HG02759 (cell line): Measurements from ENCODE around the gene PABPC1L2B.
"Not testable (repeated sequence)": the region's sequence is repeated elsewhere in the genome, so short reads cannot be mapped to it uniquely, and the experiment has no call there.

ENCODE experiments used
- ATAC-seq: cut with Tn5 transposase; IDR thresholded peaks from one replicate; pipeline ENCODE4 v1.9.1; 2021; ENCODE audit warnings: mild to moderate bottlenecking, moderate library complexity; ENCODE audit not compliant: unreplicated experiment

The PABPC1L2B gene

DNA sequence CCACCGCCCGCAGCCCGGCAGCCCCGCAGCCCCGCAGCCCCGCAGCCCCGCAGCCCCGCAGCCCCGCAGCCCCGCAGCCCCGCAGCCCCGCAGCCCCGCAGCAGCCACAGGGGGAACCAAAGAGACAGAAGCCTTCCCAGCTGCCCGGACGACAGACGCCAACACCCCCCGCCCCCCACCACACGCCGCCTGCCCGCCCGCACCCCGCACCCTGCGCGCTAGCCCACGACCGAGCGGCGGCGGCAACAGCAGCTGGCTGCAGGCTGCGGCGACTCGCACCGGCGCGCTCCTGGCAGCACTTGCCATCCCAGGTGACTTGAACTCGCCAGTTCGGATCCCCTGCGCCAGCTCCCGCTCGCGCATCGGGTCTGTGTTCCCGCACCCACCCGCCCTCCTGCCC, at the start of gene PABPC1L2B:
Gene PABPC1L2B (plus strand): TSS at position 207 of the 400 bp plus-strand sequence. CDS start 704 bp downstream, outside the sequence.
- not testable (repeated sequence) for ATAC-seq

GRCh38 chrX:72959971-72960370, 42.8 kb upstream of the PABPC1L2B start:
- ATAC-seq = not testable (repeated sequence)

DNA sequence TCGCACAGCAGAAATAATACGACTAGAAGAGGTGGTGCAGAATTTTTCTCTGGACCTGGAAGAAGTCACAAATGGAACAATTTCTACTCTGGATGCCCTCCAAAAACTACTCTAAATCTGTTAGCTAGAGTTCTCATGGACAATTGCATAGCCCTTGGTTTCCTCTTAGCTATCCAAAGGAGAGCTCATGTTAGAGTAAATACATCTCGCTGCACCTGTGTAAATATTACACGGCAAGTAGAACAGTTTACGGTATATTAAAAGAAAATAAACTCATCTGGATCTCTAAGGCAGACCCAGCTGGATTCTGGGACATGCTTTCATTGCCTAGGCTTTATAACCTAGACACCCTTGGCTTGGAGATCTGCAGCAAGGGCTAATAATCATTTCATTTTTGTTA, 30.9 kb upstream of the PABPC1L2B start:
- not testable (repeated sequence) for ATAC-seq

DNA sequence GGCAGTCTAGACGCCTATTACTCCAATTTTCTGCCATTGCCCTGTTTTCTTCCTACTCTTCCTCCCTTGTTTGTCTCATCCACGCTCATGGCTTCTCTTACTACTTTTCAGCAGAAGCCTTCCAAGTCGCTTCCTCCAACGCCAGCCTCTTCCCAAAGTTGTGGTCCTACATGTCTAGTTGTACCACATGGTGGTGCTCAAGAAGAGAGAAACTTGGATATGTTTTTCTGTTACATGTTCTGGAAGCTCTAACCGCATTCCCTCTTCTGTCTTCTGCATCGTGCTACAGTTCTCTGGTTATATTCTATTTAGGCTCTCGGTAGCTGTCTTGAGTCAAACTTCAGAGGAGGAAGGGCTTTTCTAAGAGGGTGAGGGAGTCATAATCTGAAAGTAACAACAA, 27.9 kb upstream of the PABPC1L2B start:
- not testable (repeated sequence) for ATAC-seq

- not testable (repeated sequence) for ATAC-seq
Observed at GRCh38 chrX:72980894-72981469, 21.8 kb upstream of the PABPC1L2B start.

DNA sequence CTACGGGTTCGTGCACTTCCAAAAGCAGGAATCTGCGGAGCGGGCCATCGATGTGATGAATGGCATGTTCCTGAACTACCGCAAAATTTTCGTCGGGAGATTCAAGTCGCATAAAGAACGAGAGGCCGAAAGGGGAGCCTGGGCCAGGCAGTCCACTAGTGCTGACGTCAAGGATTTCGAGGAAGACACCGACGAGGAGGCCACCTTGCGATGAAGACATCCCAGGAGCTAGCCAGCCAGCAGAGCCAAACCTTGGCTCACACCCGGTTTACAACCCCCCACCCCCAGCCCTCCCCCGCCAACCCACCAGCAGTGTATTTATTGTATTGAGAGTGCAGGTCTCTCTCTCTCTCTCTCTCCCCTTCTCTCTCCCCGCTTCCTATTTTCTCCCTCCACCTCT, 1.3 kb downstream of the PABPC1L2B start:
- not testable (repeated sequence) for ATAC-seq

DNA sequence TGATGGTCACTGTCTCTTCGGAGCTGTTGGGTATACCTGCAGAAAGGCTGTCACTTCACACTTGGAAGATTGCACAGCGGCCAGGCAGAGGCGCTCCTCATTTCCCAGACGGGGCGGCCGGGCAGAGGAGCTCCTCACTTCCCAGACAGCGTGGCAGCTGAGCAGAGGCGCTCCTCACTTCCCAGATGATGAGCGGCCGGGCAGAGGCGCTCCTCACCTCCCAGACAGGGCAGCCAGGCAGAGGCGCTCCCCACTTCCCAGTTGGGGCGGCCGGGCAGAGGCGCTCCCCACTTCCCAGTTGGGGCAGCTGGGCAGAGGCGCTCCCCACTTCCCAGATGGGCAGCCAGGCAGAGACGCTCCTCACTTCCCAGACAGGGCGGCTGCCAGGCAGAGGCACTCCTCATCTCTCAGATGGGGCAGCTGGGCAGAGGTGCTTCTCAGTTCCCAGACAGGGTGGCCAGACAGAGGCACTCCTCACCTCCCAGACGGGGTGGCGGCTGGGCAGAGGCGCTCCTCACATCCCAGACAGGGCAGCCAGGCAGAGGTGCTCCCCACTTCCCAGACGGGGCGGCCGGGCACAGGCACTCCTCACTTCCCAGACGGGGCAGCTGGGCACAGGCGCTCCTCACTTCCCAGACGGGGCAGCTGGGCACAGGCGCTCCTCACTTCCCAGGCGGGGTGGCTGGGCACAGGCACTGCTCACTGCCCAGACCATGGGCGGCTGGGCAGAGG, 18.8 kb downstream of the PABPC1L2B start:
- ATAC-seq = no peak

- ATAC-seq = not testable (repeated sequence)
Observed at GRCh38 chrX:73022093-73022445, 19.3 kb downstream of the PABPC1L2B start.

DNA sequence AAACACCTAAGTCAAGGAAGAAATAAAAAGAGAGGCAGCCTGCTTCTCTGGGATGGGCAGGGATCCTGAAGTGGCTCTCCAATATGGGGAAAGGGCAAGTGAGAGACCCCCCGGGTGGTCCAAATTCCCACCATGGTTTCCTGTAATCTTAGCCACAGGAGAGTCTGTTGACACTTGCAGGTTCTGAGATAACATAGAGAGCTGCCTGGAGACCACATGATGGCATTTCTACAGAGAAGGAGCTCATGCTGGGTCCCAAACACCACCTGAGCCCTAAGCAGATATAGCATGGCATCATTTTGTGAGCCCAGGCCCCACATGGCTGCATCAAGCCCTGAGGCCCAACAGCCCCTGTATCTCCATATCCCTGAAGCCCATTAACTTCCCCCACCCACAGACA, 26.1 kb downstream of the PABPC1L2B start:
- ATAC-seq = no peak
